ENCODE results near the gene PTPN20. TPM values are rescaled to one million over a fixed set of nuclear protein-coding genes. Genes with fewer than 3 reads are reported as not detected.

The PTPN20 gene
- total RNA-seq, 1 donor = 1.6 TPM

- no peak for DNase-seq (ENCODE audit: low read depth in 2 of 3, low spot score in 2 of 3)
These were observed 120.8 kb downstream of the PTPN20 start for GRCh38 chr10:47031901-47032465.

DNA sequence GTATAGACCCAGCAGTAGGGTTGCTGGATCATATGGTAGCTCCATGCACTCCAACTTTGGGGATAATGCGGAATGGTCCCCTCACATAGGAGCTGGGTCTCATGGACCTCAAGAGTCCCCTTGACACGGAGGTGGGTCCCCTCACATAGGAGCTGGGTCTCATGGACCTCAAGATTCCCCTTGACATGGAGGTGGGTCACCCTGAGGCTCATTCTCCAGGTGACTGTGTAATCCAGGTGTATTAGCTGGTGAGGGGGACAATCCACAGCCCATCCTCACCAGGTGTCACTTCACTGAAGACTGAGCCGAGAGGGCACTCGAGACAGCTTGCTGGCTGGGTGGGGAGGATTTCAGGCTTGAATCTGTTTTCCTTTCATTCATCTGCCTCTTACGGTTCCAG lies 121.9 kb downstream of the PTPN20 start:
- DNase-seq (ENCODE audit: low read depth in 2 of 3, low spot score in 2 of 3) = no peak

DNA sequence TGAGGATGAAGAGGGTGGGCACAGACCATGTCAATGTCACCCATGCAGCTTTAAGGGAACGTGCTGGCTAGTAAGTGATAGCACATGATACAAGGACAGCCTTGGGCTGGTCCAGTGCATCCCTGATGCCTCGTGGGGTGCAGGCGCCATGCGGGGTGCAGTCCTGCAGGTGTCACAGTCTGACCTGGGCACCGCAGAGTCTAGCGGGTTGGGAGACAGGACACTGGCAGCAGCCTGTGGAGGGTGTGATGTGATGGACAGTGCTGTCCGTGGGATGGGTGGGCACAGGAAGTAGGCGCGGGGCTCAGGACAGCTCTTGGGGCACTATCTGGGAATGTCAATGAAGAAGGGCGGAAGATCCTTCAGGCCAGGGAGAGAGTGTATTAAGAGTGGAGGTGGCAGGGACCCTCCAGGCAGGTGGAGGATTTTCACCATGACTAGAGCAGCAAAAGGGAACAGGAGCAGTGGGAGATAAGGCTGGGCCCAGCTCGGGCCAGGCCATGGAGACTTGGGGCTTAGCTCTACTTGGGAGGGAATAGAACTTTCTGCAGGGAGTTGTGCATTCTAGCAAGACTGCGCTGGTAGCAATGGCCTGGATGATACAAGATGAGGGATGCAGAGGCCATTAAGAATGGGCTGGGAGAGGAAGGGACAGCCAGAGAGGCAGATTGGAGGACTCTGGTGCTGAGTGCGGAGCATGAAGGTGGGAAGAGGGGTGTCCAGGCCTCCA lies 122.5 kb downstream of the PTPN20 start:
- no peak for DNase-seq (ENCODE audit: low read depth in 2 of 3, low spot score in 2 of 3)

DNA sequence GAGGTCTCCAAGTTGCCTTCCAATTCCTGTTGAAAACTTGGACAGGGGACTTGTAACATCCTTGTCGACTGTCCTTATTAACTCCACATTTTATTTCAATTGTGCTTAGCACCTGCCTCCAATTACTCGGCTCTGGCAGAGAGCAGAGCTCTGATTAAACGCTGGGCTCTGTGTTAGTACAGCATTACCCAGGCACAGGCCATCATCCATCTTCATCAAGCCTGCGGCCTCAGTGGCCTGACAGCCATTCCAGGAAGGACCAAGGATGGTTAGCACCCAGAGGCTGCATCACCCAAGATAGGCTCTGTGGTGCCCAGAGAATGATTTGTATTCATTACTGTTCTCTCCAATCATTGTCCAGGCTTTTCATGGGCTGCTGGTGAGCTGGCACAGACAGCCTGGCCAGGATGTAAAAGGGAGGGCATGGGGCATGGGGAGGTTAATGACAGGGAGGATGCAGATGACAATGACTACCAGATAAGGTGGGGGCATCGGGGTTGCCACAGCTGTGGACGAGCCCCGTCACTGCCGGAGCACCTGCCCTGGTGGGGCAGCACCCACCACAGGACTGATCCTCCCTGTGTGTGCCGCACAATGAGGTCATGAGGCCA lies 123.3 kb downstream of the PTPN20 start:
- no peak for DNase-seq (ENCODE audit: low read depth in 2 of 3, low spot score in 2 of 3)

DNA sequence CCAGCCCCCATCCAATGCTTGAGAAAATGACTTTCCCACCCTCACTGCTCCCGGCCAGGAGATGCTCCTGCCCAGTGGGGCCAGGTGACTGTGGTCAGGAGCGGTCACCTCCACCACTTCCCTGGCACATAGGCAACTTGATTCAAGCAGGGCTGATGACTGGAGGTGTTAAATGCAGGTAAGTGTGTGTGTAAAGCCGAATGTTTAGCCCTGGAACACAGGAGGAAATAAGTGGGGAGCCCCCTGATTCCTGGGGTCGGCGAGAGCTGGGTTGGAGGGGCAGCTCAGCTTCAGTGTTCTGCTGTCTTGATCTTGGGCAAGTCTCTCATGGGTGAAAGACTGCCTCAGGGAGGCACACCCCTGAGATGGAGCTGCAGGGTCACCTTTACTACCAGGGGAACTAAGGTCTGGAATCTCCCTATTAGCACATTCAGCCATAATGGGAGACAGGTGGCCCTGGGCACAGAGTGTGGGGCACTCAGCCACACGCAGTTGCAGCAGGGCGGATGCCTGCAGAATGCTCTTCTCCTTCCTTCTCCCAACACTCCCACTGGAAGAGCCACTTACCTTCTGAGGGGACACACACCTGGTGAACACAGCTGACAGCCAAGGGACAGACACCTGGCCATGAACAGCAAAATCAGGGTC lies 124.1 kb downstream of the PTPN20 start:
- DNase-seq (ENCODE audit: low read depth in 2 of 3, low spot score in 2 of 3) = no peak

GRCh38 chr10:47035819-47036337 lies 124.7 kb downstream of the PTPN20 start:
- DNase-seq (ENCODE audit: low read depth in 2 of 3, low spot score in 2 of 3) = no peak

- DNase-seq (ENCODE audit: low read depth in 2 of 3, low spot score in 2 of 3) = no peak
These were observed 125.5 kb downstream of the PTPN20 start for GRCh38 chr10:47036771-47037170.

DNA sequence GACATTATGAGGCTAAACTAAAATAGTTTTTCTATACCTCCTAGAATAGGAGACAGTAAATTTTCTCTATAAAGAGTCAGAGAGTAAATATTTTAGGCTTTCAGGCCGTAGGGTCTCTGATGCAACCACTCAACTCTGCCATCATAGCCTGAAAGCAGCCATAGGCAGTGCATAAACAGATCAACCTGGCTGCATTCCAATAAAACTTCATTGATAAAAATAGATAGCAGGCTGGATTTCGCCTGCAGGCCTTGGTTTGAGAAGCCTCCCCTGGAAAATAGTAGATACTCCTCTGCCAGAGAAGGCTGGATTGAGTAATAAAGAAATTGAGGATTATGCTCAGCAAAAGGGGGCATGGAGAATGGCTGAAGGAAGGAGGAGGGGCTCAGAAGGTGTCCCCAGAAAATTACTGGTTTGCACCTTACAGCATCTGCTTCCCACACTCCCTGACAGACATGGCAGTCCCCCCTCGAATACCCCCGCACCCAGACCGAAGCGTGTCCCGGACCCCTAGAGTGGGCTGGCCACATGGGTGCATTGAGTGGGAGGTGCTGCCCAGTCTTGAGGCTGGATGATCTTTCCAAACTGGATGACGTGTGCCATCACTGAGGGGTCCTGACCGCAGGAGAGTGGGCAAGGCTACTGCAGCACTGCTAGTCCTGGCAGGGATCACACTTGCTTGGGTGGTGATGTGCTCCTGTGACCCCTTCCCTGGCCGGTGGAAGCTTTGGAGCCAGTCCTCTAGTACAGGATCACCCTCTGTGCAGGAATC lies 126.6 kb downstream of the PTPN20 start:
- DNase-seq (ENCODE audit: low read depth in 2 of 3, low spot score in 2 of 3) = no peak

DNA sequence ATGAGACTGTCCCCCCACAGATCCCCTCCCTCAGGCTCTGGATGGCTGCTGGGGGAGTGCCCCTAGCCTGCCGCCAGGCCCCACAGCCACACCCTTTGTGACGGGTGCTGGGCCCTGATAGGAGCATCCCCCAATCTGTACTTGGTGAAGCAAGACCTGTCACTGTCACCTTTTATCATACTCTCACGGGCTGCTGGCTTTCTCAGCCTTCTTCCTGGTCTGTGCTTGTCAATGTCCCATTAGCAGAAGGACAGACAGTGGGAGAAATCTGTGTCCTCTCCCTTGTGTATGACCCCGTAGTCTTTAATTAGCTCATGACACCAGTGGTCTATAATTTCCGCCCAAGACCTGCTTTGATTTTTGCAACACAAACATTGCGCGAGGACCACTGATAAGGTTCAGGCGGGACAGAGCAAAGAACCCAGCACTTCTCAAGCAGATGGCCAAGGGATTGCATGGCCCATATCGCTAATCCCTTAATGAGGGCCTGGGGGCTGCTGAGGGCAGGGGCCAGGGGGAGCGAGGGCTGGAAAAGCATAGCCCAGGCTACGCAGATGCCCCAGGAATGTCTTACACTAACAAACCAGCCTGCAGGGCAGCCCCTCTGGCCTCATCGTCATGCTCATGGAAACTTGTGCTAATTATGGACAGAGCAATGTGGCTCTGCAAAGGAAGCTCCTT lies 127.8 kb downstream of the PTPN20 start:
- no peak for DNase-seq (ENCODE audit: low read depth in 2 of 3, low spot score in 2 of 3)

DNA sequence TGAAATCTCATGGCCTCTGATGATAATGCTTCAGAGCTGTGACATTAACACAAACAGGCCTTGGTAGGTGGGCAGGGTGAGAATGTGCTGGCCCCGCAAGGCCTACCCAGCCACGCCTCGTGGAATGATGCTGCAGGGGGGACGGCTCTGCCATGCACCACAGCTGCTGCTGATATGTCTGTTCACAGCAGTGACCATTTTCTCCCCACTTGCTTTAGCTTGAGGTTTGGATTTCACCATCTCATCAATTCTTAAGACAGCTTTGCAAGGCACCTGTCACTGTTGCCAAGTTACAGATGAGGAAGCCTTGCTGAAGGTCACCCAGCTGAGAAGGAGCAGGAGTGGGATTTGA lies 128.3 kb downstream of the PTPN20 start:
- DNase-seq (ENCODE audit: low read depth in 2 of 3, low spot score in 2 of 3) = no peak

DNA sequence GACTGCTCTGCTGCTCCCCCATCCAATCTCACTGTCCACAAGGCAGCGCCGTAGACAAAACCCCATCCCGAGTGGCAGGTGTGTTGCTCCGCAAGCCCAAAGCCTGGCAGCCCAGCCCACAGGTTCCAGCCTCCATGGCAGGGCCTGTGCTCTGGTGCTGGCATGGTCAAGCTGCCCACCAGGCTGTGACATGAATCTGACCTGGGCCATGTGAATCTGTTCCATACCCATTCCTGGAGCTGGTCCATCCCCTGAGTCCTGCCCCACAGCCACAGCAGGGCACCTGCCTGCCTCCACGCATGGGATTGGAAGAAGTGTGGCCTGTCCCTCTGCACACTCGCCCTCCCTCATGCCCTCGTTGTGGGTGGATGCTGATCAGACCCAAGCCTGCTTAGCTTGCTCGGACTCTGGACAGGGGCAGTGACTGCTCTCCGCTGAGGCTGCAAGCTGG lies 128.8 kb downstream of the PTPN20 start:
- no peak for DNase-seq (ENCODE audit: low read depth in 2 of 3, low spot score in 2 of 3)

- no peak for DNase-seq (ENCODE audit: low read depth in 2 of 3, low spot score in 2 of 3)
These were observed 129.5 kb downstream of the PTPN20 start for GRCh38 chr10:47040681-47041080.

GRCh38 chr10:47041396-47042198 lies 130.4 kb downstream of the PTPN20 start:
- DNase-seq (ENCODE audit: low read depth in 2 of 3, low spot score in 2 of 3) = no peak

DNA sequence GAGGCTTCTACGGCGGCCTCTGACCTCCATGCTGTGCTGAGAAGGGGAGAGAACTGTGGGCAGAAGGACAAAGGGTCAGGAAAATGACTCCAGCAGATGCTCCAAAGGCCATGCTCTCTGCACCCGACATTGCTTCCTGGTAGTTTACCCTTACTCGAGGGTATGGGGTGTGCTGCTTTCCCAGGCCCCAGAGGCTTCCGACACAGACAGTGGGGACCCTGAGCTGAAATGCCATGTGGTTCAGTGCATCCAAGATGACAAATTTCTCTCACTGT lies 130.9 kb downstream of the PTPN20 start:
- no peak for DNase-seq (ENCODE audit: low read depth in 2 of 3, low spot score in 2 of 3)

DNA sequence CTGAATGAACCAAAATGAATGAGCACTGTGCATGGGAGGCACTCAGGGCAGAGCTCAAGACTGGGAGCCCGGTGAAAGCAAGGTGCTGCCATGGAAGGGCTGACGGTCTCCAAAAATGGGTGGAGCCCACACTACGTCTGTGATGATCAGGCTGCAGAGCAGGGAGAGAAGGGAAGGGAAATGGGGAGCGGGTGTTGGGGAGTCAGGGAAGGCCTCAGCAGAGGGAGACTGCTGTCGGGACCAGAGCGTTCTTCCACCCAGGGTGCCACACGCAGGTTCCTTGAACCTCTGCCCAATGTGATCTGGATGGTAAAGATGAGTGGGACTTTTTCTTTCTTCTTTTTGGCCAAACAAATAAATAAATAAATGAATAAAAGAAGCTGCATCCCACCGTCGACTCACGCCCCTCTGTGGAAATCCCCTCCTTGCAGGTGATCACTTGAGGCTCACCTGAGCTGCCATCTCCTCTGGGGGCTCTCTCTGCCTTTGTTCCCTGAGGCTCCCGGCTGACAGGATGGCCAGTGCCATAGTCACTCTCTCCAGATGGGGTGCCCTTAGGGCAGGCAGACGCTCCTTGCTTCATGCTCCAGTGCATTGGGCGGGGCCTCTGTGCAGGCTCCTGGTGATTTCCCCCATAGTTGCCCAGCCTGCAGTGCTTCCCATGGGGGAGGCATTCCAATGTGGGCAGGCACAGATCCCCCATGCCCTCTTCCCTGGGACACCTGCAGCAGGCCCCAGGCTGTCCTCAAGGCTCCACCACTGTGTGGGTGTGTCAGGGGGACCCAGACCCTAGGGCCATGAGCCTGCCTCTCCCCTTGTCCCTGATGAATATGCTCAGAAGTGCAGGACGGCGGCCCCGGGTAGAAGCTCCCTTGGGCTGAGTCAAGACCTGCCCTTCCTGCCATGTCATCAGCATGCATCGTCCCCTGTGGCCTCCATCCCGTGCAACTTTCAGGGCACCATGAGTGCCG lies 131.8 kb downstream of the PTPN20 start:
- DNase-seq (ENCODE audit: low read depth in 2 of 3, low spot score in 2 of 3) = no peak

DNA sequence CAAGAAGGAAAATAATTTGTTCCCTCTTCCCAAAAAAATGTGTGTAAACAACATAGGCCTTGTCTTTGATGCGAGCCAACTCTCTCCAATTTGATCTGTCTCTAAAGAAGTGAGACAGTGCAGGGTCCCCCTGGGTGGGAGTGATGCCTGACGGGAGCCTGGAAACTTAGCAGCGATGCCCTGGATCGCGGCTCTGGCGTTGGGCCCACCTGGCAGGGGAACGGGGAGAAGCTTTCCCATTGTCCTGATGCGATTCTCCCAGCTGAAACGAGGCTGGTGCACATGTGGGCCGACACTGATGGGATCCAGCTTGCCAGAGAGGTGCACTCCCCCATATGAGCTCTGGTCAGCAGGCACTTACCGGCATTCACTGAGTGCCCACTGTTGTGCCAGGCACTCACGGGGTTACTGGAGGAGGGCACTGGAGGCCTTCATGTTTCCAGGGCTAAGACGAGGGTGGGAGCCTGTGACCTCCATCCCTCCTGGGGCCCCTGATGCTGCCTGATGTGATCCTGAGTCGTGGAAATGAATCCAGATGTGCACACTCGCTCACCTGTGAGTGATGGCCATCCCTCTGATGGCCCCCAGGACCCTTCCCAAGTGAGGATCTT lies 132.8 kb downstream of the PTPN20 start:
- no peak for DNase-seq (ENCODE audit: low read depth in 2 of 3, low spot score in 2 of 3)

DNA sequence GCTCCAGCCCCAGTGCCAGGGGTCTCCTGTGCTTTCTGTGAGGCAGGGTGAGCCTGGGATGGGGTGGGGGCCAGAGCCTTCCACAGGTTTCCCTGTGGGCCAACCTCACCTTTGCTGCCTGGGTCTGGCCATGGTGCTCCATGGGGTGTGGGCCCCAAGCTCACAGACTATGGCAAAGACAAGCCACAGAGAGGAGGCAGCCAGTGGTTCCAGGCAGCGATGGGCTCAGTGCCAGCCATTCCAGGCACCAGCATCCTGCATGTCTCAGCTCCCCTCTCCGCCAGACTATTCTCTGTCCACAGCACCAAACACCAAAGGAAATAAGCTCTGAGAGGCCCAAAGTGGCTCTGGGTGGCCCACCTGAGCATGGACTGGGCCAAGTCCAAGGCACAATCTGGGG lies 133.5 kb downstream of the PTPN20 start:
- no peak for DNase-seq (ENCODE audit: low read depth in 2 of 3, low spot score in 2 of 3)

GRCh38 chr10:47045331-47045861 lies 134.2 kb downstream of the PTPN20 start:
- DNase-seq (ENCODE audit: low read depth in 2 of 3, low spot score in 2 of 3) = no peak
